Left lobe of liver (tissue), 2 donors: ENCODE results near the gene ETV6. TPM values are rescaled to one million over a fixed set of nuclear protein-coding genes. Genes with fewer than 3 reads are reported as not detected.

Experiments
- ATAC-seq: fragments of 200-7000 bp; cut with Tn5 transposase; one replicate; pipeline ENCODE4 v1.9.1; 2020; ENCODE audit warnings: mild to moderate bottlenecking, moderate library complexity
- DNase-seq: peaks from one replicate; pipeline ENCODE4 v3.0.0-alpha.2; 2020; ENCODE audit warnings: low spot score
- total RNA-seq: library from RNA; stranded (reverse); gene quantifications from one replicate; pipeline ENCODE4 v1.2.1, GENCODE V29; 2021
- donor health status: DM: no; HTN: no; CAD: no; lungs with moderate emphysema.
- donor health status: DM: no; HTN: yes; CAD: no.

The ETV6 gene
- total RNA-seq, 1 donor from 2014 or later = 10.8 TPM

GRCh38 chr12:11755302-11755930, 105.9 kb downstream of the ETV6 start:
- ATAC-seq (no peak), DNase-seq (no peak)

DNA sequence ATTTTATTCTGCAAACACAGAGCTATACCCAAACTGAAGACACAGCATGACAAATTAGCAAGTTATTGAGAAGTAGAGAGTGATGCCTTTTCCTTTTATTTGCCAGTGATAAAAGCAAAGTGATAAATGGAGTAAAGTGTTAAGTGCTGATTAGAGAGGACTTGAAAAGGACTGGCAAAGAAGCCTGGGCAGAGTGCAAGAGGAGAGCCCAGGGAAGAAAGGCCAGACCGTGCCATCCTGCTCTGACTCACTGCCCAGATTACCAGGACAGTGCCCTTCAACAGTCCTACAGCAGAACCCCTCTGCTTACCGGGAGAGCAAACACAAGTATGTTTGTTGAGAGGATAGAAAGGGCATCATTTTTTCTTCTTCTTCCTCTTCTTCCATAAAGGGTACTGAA, 106.5 kb downstream of the ETV6 start:
- no peak for DNase-seq
- ATAC-seq = no peak

DNA sequence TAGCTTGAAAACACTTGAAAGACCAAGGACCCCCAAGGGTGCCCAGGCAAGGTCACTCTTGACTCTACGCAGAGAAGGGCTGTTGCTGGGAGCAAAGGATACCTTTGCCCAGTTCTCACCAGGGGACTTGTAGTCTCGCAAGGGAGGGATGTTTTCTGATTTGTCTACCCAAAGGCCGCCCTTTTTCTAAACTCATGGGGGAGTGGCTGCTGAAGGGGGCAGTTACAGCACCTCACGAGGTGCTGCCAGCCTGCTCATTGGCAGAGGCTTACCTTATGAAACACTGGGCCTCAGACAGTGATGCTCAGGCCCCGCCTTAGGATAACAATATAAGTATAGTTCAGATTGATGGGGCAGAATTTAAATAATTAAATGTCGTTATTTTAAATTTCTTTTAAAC, 107.0 kb downstream of the ETV6 start:
- DNase-seq = no peak
- no peak for ATAC-seq

DNA sequence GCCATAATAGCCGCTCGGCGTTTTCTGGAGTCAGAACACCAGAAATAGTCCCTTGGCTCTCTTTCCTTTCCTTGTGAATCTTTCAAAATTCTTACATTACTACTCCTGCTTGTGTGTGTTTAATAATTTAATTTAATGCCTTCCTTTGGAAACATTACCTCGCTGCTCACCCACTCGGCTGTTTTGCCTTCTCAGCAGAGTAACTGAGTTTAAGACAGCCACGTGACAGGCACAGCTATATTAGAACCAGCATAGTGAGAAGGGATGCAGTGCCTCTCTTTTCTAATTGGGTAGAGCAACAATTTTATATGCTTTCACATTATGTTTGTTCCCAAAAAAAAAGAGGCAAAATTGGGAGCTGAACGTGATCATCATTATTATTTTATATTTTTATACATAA, 107.6 kb downstream of the ETV6 start:
- no peak for DNase-seq
- ATAC-seq = no peak

- DNase-seq (no peak), ATAC-seq (no peak)
Measured at GRCh38 chr12:11757531-11757930, 108.1 kb downstream of the ETV6 start.

DNA sequence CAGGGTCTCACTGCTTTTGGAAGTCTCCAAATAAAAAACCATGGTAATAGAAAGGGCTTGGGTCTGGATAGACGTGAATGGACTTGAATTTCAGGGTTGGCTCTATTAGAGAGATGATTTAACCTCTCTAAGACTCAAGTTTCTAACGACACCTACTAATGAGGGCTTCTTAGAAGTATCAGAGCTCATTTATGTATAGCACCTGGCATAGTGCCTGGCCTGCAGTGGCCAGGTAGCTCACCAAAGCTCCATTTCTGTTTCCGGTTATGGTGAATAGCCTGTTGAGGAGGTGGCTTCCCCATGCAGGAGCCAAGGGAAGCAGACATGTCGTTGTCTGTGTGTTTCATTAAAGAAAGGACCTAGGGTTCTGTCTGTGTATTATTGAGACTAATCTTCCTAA, 108.6 kb downstream of the ETV6 start:
- ATAC-seq = no peak
- no peak for DNase-seq

GRCh38 chr12:11758510-11759493, 109.3 kb downstream of the ETV6 start:
- DNase-seq (no peak), ATAC-seq (peak; percentile 55)

DNA sequence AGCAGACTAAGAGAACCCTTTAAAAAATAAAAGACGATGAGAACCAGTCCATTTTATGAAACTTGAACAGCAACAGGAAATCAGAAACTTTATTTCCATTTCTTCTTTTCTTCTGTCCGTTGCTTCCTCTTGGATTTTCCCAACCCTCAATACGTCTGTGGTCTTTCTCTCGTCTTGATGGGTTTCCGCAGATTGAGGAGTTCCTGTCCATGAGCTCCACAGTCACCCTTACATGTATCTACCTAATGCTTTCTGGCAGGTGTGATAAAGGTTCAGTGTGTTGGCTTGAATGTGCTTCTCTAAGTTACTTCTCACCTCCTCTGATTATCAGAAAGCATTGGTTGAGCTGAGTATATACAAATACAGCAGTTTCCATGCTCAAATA, 110.0 kb downstream of the ETV6 start:
- DNase-seq (no peak), ATAC-seq (no peak)

DNA sequence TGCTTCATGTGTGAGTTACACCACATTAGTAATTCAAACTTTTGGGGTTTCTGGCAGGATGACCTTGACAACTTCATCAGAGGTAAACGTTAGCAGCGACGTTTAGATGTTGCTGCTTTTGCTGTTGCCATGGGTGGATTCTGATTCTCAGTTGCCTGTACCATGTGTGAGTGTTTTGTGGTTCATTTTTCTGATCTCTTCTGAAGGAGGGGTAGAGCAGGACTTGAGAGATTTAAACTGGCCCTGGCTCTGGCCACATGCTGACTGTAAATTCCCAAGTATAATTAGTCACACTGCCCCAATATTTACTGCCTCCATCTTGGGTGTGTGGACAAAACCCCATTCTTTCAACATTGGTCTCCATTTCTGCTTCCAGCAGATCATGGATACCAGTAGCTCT, 110.4 kb downstream of the ETV6 start:
- DNase-seq (no peak), ATAC-seq (no peak)

DNA sequence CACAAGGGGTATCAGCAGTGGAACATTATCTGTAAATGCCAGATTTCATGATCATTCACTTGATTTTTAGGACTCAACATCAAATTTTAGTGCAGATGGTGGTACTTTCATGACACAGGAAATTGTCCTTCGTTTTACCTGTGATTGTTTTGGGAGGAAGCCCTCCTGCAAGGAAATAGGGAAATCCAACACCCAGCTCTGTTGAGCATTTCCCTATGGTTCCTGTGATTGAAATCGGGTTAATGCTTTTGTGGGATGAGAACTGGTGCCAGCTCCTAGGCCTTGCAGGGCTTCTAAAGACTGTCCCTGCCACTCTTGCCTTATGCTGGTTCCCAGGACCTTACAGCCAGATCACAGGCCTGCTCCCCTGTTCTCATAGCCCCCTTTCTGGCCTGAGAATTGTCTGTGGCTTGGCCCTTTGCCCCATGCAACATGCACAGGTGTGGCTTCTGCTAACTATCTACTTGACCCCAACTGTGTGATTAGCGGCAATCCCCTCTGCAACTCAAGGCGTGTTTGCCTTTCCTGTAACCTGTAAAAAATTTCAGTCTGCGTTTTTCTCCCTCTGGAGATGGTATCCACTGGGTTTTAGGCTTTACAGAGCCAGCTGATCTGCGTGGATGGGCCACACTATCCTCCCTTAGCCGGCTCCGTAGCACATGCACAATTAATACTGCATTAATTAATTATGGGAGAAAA, 112.5 kb downstream of the ETV6 start:
- DNase-seq (no peak), ATAC-seq (no peak)

DNA sequence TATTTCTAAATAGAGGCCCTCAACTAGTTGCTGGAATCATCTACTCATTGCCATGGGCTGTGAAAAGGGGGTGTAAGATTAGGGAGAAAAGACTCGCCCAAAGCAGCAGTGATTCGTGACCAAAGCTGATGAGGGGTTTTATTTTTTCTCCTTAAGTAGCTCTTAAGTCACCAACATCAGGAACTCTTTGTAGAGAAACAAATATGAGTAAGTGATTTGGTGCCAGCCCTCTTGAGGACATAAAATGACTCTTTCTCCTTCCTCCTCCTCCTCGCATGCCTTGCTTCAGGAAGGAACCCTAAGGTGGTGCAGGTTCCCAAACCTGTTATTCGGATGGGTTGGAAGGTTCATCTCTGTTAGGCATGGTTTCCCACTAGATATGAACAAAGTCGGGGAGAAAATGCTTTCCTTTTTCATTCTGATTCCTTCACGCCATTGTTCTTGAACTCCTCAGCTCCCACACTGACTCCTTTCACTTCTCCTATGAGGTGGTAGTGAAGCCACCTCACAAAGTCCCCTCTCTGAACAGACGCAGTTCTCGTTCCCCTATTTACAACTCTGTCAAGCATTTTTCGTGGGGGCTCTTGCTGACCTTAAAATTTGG, 113.4 kb downstream of the ETV6 start:
- no peak for DNase-seq
- no peak for ATAC-seq

- ATAC-seq (no peak), DNase-seq (no peak)
Measured at GRCh38 chr12:11763760-11764520, 114.5 kb downstream of the ETV6 start.

DNA sequence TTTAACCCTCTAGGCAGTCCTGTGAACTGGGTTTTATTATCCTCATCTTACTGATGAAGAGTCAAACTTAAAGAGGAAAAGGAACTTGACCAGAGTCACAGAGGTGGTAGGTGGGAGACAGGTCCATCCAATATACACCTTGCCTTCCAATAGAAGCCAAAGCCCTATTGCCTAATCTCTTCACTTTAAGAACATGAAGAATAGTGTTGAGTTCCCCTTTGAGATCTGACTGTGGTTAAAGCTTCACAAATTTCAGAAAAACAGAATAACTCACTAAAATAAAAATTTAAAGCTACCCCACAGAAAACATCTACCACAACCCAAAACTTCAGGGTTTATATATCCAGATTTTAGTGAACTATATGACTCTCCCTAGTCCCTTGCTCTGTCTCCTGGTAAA, 115.4 kb downstream of the ETV6 start:
- ATAC-seq = no peak
- no peak for DNase-seq

DNA sequence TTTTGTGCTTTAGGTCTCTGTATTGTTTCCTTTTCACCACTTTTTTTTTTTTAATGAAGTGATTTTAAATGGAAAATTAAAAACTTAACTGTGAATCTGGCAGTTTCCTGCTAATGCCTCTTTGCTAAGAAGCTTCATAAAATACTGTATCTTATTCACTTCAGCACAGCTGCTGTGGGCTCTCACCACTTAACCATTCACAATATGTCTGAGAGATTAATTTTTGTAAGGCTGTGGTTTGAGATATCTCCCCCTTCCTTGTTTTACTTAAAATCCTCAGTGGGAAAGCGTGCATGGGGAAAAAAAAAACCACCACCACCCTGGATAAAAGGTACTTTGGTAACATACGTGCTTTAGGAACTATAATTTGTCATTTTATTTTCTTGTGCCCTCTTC, 115.9 kb downstream of the ETV6 start:
- ATAC-seq (no peak), DNase-seq (no peak)

GRCh38 chr12:11765817-11766794, 116.6 kb downstream of the ETV6 start:
- DNase-seq (no peak), ATAC-seq (peak; percentile 27)

GRCh38 chr12:11767029-11767724, 117.7 kb downstream of the ETV6 start:
- no peak for DNase-seq
- peak; percentile 19 for ATAC-seq

- DNase-seq (no peak), ATAC-seq (no peak)
Measured at GRCh38 chr12:11767798-11768197, 118.3 kb downstream of the ETV6 start.

- DNase-seq = peak; percentile 68
- peak; percentile 92 for ATAC-seq
Measured at GRCh38 chr12:11768233-11768965, 118.9 kb downstream of the ETV6 start.
